Natural killer cell (primary cell): ENCODE measurements around the gene SLC5A6. TPM values are rescaled to one million over a fixed set of nuclear protein-coding genes. Genes with fewer than 3 reads are reported as not detected.
"Not testable (repeated sequence)": the region's sequence is repeated elsewhere in the genome, so short reads cannot be mapped to it uniquely, and the experiment has no call there.

Experiments
- ATAC-seq, 3 donors: fragments of 150-1000 bp in 2 of 3; fragments of 200-7000 bp in 1 of 3; cut with Tn5 transposase; 1 replicate in 1 of 3; 2 replicates in 2 of 3; pipeline ENCODE4 v1.10.0; 2021; ENCODE audit warnings: mild to moderate bottlenecking in 2 of 3, moderate library complexity in 2 of 3
- DNase-seq, 2 donors: peaks; one replicate each; pipeline versions ENCODE4 v3.0.0 to v3.0.0-alpha.2; 2013 to 2021; ENCODE audit warnings: mixed read lengths in 1 of 2
- H3K27ac ChIP-seq: one replicate; pipeline ENCODE4 v1.5.1; 2013; ENCODE audit warnings: mild to moderate bottlenecking, low read length
- H3K27me3 ChIP-seq: one replicate; pipeline ENCODE4 v1.6.1; 2013; ENCODE audit warnings: low read length; ENCODE audit not compliant: control insufficient read depth, insufficient read depth
- H3K36me3 ChIP-seq: one replicate; pipeline ENCODE4 v1.6.1; 2013; ENCODE audit warnings: low read length; ENCODE audit not compliant: control insufficient read depth, insufficient read depth
- H3K4me1 ChIP-seq: one replicate; pipeline ENCODE4 v1.6.1; 2013; ENCODE audit warnings: low read length; ENCODE audit not compliant: control insufficient read depth, insufficient read depth
- H3K4me3 ChIP-seq: one replicate; pipeline ENCODE4 v1.5.1; 2013; ENCODE audit warnings: low read length
- H3K9me3 ChIP-seq: one replicate; pipeline ENCODE4 v1.6.1; 2013; ENCODE audit warnings: low read length; ENCODE audit not compliant: control insufficient read depth, insufficient read depth
- H3K27ac Mint-ChIP-seq, 2 donors: one replicate each; pipeline ENCODE4 v1.8.0; 2022; ENCODE audit warnings: mild to moderate bottlenecking in 2 of 2, mixed read lengths in 2 of 2, moderate library complexity in 1 of 2
- H3K27me3 Mint-ChIP-seq, 2 donors: one replicate each; pipeline ENCODE4 v1.8.0; 2022; ENCODE audit warnings: low read depth in 2 of 2, mixed read lengths in 2 of 2
- H3K36me3 Mint-ChIP-seq: one replicate; pipeline ENCODE4 v1.8.0; 2022; ENCODE audit warnings: mixed read lengths
- H3K4me1 Mint-ChIP-seq, 2 donors: one replicate each; pipeline ENCODE4 v1.8.0; 2022; ENCODE audit warnings: mixed read lengths in 2 of 2
- H3K4me3 Mint-ChIP-seq: one replicate; pipeline ENCODE4 v1.8.0; 2022; ENCODE audit warnings: mild to moderate bottlenecking, moderate library complexity, mixed read lengths
- H3K9me3 Mint-ChIP-seq, 2 donors: one replicate each; pipeline ENCODE4 v1.8.0; 2022; ENCODE audit warnings: mixed read lengths in 2 of 2
- WGBS: methylation state at CpG from one replicate; pipeline ENCODE4 v1.1.7; 2013; ENCODE audit warnings: missing lambda C conversion rate; ENCODE audit not compliant: insufficient coverage; 5-methylcytosine and 5-hydroxymethylcytosine counted together
- intact Hi-C: fragments of 100-400 bp; cut with micrococcal nuclease; formaldehyde crosslinking; loops from one replicate; pipeline ENCODE4 v1.14.2; 2022
- total RNA-seq, 4 donors: library from RNA; stranded (reverse); fragments of 120-200 nt in 1 of 4; gene quantifications; one replicate each; pipeline versions ENCODE4 v1.2.3 to v1.2.4, GENCODE V29; 2013 to 2022
- TF ChIP-seq, protein P1 (sequence below): fragments of 200-600 bp; IDR thresholded peaks from one replicate; pipeline ENCODE4 v1.8.0; 2022; ENCODE audit warnings: antibody characterized with exemption

The SLC5A6 gene
- total RNA-seq, 3 donors from 2014 or later (not counting 1 experiment from before 2014, with no cell fraction given): 86.2 to 102 (median 93.7) TPM

DNA sequence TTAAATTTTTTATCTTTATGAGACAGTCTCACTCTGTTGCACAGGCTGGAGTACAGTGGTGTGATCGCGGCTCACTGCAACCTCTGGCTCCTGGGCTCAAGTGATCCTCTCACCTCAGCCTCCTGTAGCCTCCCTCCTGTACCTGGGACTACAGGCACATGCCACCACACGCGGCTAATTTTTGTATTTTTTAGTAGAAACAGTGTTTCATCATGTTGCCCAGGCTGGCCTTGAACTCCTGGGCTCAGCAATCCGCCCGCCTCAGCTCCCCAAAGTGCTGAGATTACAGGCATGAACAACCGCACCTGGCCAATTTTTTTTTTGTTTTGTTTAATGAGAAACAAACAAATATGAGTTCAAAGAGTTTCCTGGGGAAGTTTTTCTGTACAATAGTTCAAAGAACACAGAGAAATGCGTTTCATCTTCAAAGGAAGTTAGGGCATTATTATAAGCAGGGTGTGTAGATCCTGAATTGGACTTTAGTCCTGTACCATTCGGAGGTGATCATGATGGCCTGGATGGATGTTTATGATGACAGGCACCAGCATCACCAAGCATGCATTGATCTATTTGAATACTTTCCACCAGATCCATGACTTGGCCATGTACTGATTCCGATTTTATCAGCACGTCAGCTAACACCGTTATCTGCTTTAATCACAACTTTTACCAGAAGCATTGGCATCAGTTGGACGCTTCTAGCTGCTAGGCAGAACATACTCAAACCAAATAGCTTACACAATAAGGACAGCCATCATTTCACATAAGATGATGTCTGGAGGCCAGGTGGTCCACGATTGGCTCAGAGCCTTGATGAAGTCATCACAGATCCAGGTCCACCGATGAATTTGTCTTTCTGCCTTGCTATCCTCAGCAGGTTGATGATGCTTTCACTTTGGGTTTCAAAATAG, 34.4 kb downstream of the SLC5A6 start:
- Mint-ChIP-seq H3K9me3 (no peaks in the 10 kb centered on the region), H3K27me3 (peaks cover 23 to 26% of the 10 kb centered on the region in 2 donors), H3K27ac (no peak overlapping the region), H3K4me3 (no peak overlapping the region), H3K4me1 (no peaks in the 10 kb centered on the region), H3K36me3 (no peaks in the 10 kb centered on the region)
- WGBS: 78% methylated on average over 15 of the region's 15 CpGs
- H3K27ac ChIP-seq: no peak overlapping the region
- intact Hi-C loops: no loop called here
- H3K4me1 ChIP-seq: no peaks in the 10 kb centered on the region
- H3K36me3 ChIP-seq: no peaks in the 10 kb centered on the region
- no peaks in the 10 kb centered on the region for H3K27me3 ChIP-seq
- H3K9me3 ChIP-seq: no peaks in the 10 kb centered on the region
- no peak for DNase-seq
- TF ChIP-seq, protein P1, sequence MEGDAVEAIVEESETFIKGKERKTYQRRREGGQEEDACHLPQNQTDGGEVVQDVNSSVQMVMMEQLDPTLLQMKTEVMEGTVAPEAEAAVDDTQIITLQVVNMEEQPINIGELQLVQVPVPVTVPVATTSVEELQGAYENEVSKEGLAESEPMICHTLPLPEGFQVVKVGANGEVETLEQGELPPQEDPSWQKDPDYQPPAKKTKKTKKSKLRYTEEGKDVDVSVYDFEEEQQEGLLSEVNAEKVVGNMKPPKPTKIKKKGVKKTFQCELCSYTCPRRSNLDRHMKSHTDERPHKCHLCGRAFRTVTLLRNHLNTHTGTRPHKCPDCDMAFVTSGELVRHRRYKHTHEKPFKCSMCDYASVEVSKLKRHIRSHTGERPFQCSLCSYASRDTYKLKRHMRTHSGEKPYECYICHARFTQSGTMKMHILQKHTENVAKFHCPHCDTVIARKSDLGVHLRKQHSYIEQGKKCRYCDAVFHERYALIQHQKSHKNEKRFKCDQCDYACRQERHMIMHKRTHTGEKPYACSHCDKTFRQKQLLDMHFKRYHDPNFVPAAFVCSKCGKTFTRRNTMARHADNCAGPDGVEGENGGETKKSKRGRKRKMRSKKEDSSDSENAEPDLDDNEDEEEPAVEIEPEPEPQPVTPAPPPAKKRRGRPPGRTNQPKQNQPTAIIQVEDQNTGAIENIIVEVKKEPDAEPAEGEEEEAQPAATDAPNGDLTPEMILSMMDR: no peak
- H3K4me3 ChIP-seq: no peak overlapping the region
- ATAC-seq: no peak

DNA sequence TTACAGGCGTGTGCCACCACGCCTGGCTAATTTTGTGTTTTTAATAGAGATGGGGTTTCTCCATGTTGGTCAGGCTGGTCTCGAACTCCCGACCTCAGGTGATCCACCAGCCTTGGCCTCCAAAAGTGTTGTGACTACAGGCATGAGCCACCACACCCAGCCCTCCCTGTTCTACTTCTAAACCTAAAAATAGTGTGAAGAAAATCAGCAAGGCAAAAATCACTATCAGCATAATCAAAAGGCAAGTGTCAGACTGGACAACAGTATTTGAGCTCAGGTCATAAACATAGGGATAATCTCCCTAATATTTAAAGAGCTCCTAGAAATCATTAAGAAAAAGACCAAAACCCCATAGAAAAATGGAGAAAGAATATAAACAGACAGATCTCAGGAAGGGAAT, 36.3 kb downstream of the SLC5A6 start:
- WGBS: 85% methylated on average over 4 of the region's 4 CpGs
- H3K9me3 ChIP-seq, H3K27me3 ChIP-seq, H3K27ac Mint-ChIP-seq, intact Hi-C loops, H3K4me3 ChIP-seq, H3K4me1 Mint-ChIP-seq, ATAC-seq, H3K27ac ChIP-seq, H3K4me3 Mint-ChIP-seq, H3K36me3 Mint-ChIP-seq, H3K9me3 Mint-ChIP-seq, DNase-seq, H3K36me3 ChIP-seq, H3K4me1 ChIP-seq: not testable (repeated sequence)
- peaks cover 12 to 14% of the 10 kb centered on the region in 2 donors for H3K27me3 Mint-ChIP-seq

DNA sequence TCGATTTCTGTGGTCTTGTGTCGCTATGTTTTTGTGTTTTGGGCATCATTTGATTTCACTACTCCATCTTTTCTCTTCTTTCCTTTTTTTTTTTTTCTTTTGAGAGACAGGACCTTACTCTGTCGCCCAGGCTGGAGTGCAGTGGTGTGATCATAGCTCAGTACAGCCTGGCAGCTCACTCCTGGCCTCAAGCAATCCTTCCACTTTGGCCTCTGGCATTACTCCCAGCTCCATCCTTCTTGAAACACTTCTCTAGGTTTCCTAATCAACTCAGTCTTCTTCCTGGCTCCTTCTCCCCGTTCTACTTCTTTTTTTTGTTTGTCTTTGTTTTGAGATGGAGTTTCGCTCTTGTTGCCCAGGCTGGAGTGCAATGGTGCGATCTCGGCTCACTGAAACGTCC, 36.7 kb downstream of the SLC5A6 start:
- Histone ChIP-seq H3K27me3 (no peaks in the 10 kb centered on the region), H3K27ac (no peak overlapping the region), H3K9me3 (no peaks in the 10 kb centered on the region), H3K4me3 (no peak overlapping the region), H3K4me1 (no peaks in the 10 kb centered on the region), H3K36me3 (no peaks in the 10 kb centered on the region)
- TF ChIP-seq, protein P1: no peak
- Mint-ChIP-seq H3K27ac (no peak overlapping the region), H3K36me3 (no peaks in the 10 kb centered on the region), H3K4me3 (no peak overlapping the region), H3K4me1 (peaks cover 0 to 4% of the 10 kb centered on the region in 2 donors), H3K9me3 (no peaks in the 10 kb centered on the region), H3K27me3 (peaks cover 14% of the 10 kb centered on the region in 2 donors)
- 91% methylated on average over 6 of the region's 8 CpGs for WGBS
- no peak for ATAC-seq
- DNase-seq: no peak
- intact Hi-C loops: no loop called here

DNA sequence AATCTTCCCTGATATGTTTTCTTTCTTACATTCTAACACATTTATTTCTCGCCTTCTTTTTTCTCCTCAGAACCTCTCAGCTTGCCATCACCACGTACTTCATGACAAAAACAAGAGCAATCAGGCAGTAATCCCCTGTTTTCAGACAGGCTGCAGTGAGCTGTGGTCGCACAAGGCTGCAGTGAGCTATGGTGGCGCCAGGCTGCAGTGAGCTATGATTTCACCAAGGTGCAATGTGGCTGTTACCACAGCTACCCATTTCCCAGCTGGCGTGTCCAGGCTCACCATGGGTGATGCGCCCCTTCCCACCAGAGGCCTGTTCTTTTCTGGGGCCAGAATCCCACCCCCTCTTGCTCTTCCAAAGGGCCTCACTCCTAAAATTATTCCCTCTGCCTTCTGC, 37.4 kb downstream of the SLC5A6 start:
- no peaks in the 10 kb centered on the region for H3K27me3 ChIP-seq
- TF ChIP-seq, protein P1: no peak
- 72% methylated on average over 6 of the region's 6 CpGs for WGBS
- H3K4me3 Mint-ChIP-seq: no peak overlapping the region
- ATAC-seq (no peak), DNase-seq (no peak)
- no peak overlapping the region for H3K4me3 ChIP-seq
- H3K9me3 Mint-ChIP-seq: no peaks in the 10 kb centered on the region
- peaks cover 8 to 14% of the 10 kb centered on the region in 2 donors for H3K27me3 Mint-ChIP-seq
- peaks cover 0 to 5% of the 10 kb centered on the region in 2 donors for H3K4me1 Mint-ChIP-seq
- H3K36me3 Mint-ChIP-seq: no peaks in the 10 kb centered on the region
- H3K9me3 ChIP-seq: no peaks in the 10 kb centered on the region
- intact Hi-C loops: loop anchor here (5.0 kb wide), 1 partner anchor 108 kb away; the partner anchor contains the start of gene TRIM54
- no peaks in the 10 kb centered on the region for H3K36me3 ChIP-seq
- no peak overlapping the region for H3K27ac Mint-ChIP-seq
- no peak overlapping the region for H3K27ac ChIP-seq
- peaks cover 5% of the 10 kb centered on the region for H3K4me1 ChIP-seq
